Endothelial cell of umbilical vein (primary cell): ENCODE measurements around the gene ALG2. TPM values are rescaled to one million over a fixed set of nuclear protein-coding genes. Genes with fewer than 3 reads are reported as not detected.

Experiments
- BruUV-seq: library from RNA; stranded (reverse); fragments of 400-500 nt; replicated peaks from 2 replicates; lab custom pipeline; 2021; lab: Mats Ljungman, UMichigan
- CTCF ChIA-PET: fragments of 300-600, 350-600 bp; sonication (Branson Sonifier 250); formaldehyde crosslinking; loops from one replicate; lab custom pipeline; 2021; ENCODE audit warnings: antibody characterized with exemption, inconsistent platforms; lab: Charles Lee
- POLR2A ChIA-PET: fragments of 300-600, 350-600 bp; sonication (Branson Sonifier 250); formaldehyde crosslinking; loops from one replicate; lab custom pipeline; 2021; ENCODE audit warnings: antibody characterized with exemption, inconsistent platforms; lab: Charles Lee
- DNase-seq: peaks from one replicate; pipeline ENCODE4 v3.0.0-alpha.2; 2011; ENCODE audit warnings: low read depth, low spot score
- FAIRE-seq: peaks from 2 replicates; lab custom pipeline; 2011; peaks lifted over from hg19 to GRCh38; lab: Jason Lieb, UNC
- H2AFZ ChIP-seq: 2 replicates; pipeline ENCODE4 v1.6.0; 2012; ENCODE audit warnings: low read depth, low read length, control low read depth, inconsistent platforms
- H3K27ac ChIP-seq: 2 replicates; pipeline ENCODE4 v1.5.1; 2011; ENCODE audit warnings: low read depth, mild to moderate bottlenecking, control low read depth, low read length, moderate library complexity; ENCODE audit not compliant: insufficient read depth
- H3K27me3 ChIP-seq, 2 experiments: 2 replicates each; pipeline versions ENCODE4 v1.6.0 to v1.6.1; 2011; ENCODE audit warnings: low read length in 2 of 2, mixed read lengths in 1 of 2; ENCODE audit not compliant: control insufficient read depth in 2 of 2, insufficient read depth in 2 of 2
- H3K36me3 ChIP-seq, 2 experiments: 2 replicates in 1 of 2; 3 replicates in 1 of 2; pipeline ENCODE4 v1.5.1; 2011; ENCODE audit warnings: low read length in 2 of 2, mild to moderate bottlenecking in 1 of 2, moderate library complexity in 1 of 2; ENCODE audit not compliant: control insufficient read depth in 2 of 2, insufficient read depth in 2 of 2; ENCODE audit errors: extremely low read depth in 1 of 2
- H3K4me1 ChIP-seq: 3 replicates; pipeline ENCODE4 v1.5.1; 2011; ENCODE audit warnings: mild to moderate bottlenecking, low read length; ENCODE audit not compliant: control insufficient read depth, insufficient read depth; ENCODE audit errors: extremely low read depth
- H3K4me2 ChIP-seq: 2 replicates; pipeline ENCODE4 v1.6.1; 2011; ENCODE audit warnings: low read length, control low read depth, mixed read lengths; ENCODE audit not compliant: insufficient read depth
- H3K4me3 ChIP-seq, 3 experiments: fragments of 200-600 bp in 1 of 3; sonication (generic), shearing (Covaris generic) in 1 of 3; replicated peaks in 1 of 3; 2 replicates each; pipeline ENCODE4 v1.5.1; 2011 to 2016; ENCODE audit warnings: control low read depth in 3 of 3, low read length in 3 of 3, mild to moderate bottlenecking in 2 of 3, inconsistent platforms in 1 of 3, low read depth in 1 of 3, moderate library complexity in 1 of 3; ENCODE audit not compliant: insufficient read depth in 1 of 3
- H3K79me2 ChIP-seq: 2 replicates; pipeline ENCODE4 v1.6.0; 2012; ENCODE audit warnings: low read length, inconsistent platforms; ENCODE audit not compliant: control insufficient read depth, insufficient read depth
- H3K9ac ChIP-seq: replicated peaks from 2 replicates; pipeline ENCODE3; 2011; ENCODE audit warnings: low read length, control low read depth; ENCODE audit not compliant: insufficient read depth; ENCODE audit errors: extremely low read depth
- H3K9me1 ChIP-seq: replicated peaks from 3 replicates; pipeline ENCODE4 v1.6.0; 2011; ENCODE audit warnings: mild to moderate bottlenecking, low read length; ENCODE audit not compliant: control insufficient read depth, insufficient read depth; ENCODE audit errors: extremely low read depth
- H3K9me3 ChIP-seq: replicated peaks from 2 replicates; pipeline ENCODE4 v1.5.1; 2012; ENCODE audit warnings: low read length, inconsistent platforms; ENCODE audit not compliant: control insufficient read depth, insufficient read depth
- H4K20me1 ChIP-seq: replicated peaks from 2 replicates; pipeline ENCODE3; 2011; ENCODE audit warnings: mild to moderate bottlenecking, low read length; ENCODE audit not compliant: control insufficient read depth, insufficient read depth; ENCODE audit errors: extremely low read depth
- EZH2 ChIP-seq: IDR thresholded peaks from 2 replicates; pipeline ENCODE4 v1.6.1; 2012; ENCODE audit warnings: borderline replicate concordance, low read depth, mild to moderate bottlenecking, moderate library complexity, low read length, inconsistent platforms; ENCODE audit not compliant: severe bottlenecking
- GATA2 ChIP-seq: IDR thresholded peaks from 2 replicates; pipeline ENCODE4 v1.7.0; 2011; ENCODE audit warnings: low read depth, mild to moderate bottlenecking, moderate library complexity, mixed read lengths, low read length; ENCODE audit not compliant: insufficient read length, insufficient read depth
- JUN ChIP-seq: IDR thresholded peaks from 2 replicates; pipeline ENCODE4 v1.6.1; 2011; ENCODE audit warnings: borderline replicate concordance, low read depth; ENCODE audit not compliant: insufficient read length, insufficient read depth
- MYC ChIP-seq: IDR thresholded peaks from one replicate; pipeline ENCODE4 v1.6.1; 2011; ENCODE audit warnings: mild to moderate bottlenecking, low read depth, low read length
- POLR2A ChIP-seq: IDR thresholded peaks from 2 replicates; pipeline ENCODE4 v1.6.1; 2012; ENCODE audit warnings: low read depth, mild to moderate bottlenecking, control low read depth, low read length
- dilution Hi-C: fragments of 300-500 bp; cut with MboI; formaldehyde crosslinking; loops from one replicate; pipeline ENCODE4 v1.15.0; 2019; ENCODE audit warnings: low sequenced_read_pairs; ENCODE audit not compliant: extremely low pct_ligation_motif_present
- intact Hi-C: fragments of 100-400 bp; cut with micrococcal nuclease; formaldehyde crosslinking; loops from one replicate; pipeline ENCODE4 v1.10.0; 2022
- polyA plus RNA-seq, 4 experiments: library from polyadenylated mRNA; depleted of rRNA in 3 of 4; stranded (reverse) in 3 of 4; unstranded in 1 of 4; fragments of >200 nt; gene quantifications; 2 replicates each; pipeline versions ENCODE4 v1.2.1 to v1.2.3, GENCODE V29; 2011 to 2012; ENCODE audit warnings: missing spikeins in 1 of 4
- total RNA-seq: library from RNA; stranded (reverse); gene quantifications from 2 replicates; pipeline ENCODE4 v1.2.3, GENCODE V29; 2021
- TF ChIP-seq, protein P1 (sequence below): IDR thresholded peaks from 2 replicates; pipeline ENCODE4 v1.6.1; 2011; ENCODE audit not compliant: insufficient read depth, insufficient read length

ALG2 gene
- total and polyA plus RNA-seq, 2 donors (not counting 3 experiments of a cell fraction or from before 2014, with no cell fraction given): 32.4 to 40.7 TPM

DNA sequence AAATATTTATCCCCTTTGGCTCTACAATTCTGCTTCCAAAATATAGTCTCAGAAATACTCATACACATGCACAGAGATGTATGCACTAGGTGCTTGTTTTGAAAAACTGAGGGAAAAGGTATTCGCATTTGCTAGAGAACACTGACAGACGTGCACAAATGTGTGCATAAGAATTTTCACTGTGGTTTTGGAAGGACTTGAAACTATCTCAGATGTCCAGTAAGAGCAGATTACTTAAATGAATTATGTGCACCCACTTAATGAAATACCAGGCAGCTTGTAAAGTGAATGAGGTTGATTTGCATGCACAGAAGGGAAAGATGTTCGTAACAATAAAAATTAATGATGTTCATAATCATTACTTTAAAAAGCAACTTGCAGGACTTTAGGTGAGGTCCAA is 48.7 kb upstream of the ALG2 start:
- no peak overlapping the region for H2AFZ ChIP-seq
- H3K36me3 ChIP-seq: no peaks in the 10 kb centered on the region
- no peaks in the 10 kb centered on the region for H3K9me3 ChIP-seq
- CTCF ChIA-PET: interaction anchor here (1.2 kb wide), 1 partner anchor 11 kb away, joined by 3 read pairs; no protein-coding TSS in a partner anchor
- no peak overlapping the region for H3K4me3 ChIP-seq
- no peak overlapping the region for H3K4me2 ChIP-seq
- FAIRE-seq (no peak), DNase-seq (no peak)
- no peaks in the 10 kb centered on the region for H4K20me1 ChIP-seq
- no TSS peak for BruUV-seq
- TF ChIP-seq MYC (no peak), POLR2A (no peak)
- dilution Hi-C loops (no loop called here), intact Hi-C loops (no loop called here)
- no peaks in the 10 kb centered on the region for H3K79me2 ChIP-seq
- no peak overlapping the region for H3K27ac ChIP-seq
- peaks cover 20% of the 10 kb centered on the region for H3K4me1 ChIP-seq
- POLR2A ChIA-PET: no interaction called here
- no peaks in the 10 kb centered on the region for H3K27me3 ChIP-seq
- no peaks in the 10 kb centered on the region for H3K9me1 ChIP-seq
- no peak overlapping the region for H3K9ac ChIP-seq

DNA sequence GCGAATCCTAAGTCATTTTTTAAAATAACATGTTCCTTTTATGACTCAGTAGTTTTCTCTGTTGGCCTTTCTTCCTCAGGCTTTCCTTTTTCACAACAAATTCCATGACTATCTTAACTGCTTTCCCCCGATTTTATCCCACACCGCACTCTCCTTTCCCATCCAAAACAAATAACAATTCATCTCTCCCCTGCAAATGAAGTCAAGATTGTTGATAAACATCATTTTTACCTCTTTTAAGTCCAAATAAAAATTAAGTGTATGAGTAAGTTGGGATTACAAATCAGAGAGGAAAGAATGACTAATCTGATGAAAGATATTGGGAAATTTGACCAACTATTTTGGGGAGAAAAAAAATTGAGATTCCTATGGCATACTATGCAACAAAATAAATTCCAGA is 47.7 kb upstream of the ALG2 start:
- peak overlapping the region; percentile 27 for H3K4me2 ChIP-seq
- H2AFZ ChIP-seq: no peak overlapping the region
- no peaks in the 10 kb centered on the region for H3K9me3 ChIP-seq
- TF ChIP-seq, protein P1, sequence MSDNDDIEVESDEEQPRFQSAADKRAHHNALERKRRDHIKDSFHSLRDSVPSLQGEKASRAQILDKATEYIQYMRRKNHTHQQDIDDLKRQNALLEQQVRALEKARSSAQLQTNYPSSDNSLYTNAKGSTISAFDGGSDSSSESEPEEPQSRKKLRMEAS: no peak
- TF ChIP-seq JUN (peak; percentile 55), GATA2 (peak; percentile 92), EZH2 (no peak)
- intact Hi-C loops: loop anchor here (2.0 to 5.0 kb wide), 4 partner anchors 71 to 1053 kb away; partner anchors contain the start of gene STX17
- H3K9me1 ChIP-seq: no peaks in the 10 kb centered on the region
- BruUV-seq: no TSS peak
- no peaks in the 10 kb centered on the region for H3K79me2 ChIP-seq
- H3K27ac ChIP-seq: peak overlapping the region; percentile 57
- FAIRE-seq (peak; percentile 78), DNase-seq (peak; percentile 74)
- dilution Hi-C loops: no loop called here
- H3K36me3 ChIP-seq: no peaks in the 10 kb centered on the region
- no peak overlapping the region for H3K4me3 ChIP-seq
- CTCF ChIA-PET: interaction anchor here (1.1 to 1.2 kb wide), 2 partner anchors 12 to 742 kb away, joined by 4 to 5 read pairs; no protein-coding TSS in a partner anchor
- H3K9ac ChIP-seq: no peak overlapping the region
- H3K4me1 ChIP-seq: peaks cover 20% of the 10 kb centered on the region
- H4K20me1 ChIP-seq: no peaks in the 10 kb centered on the region
- no peaks in the 10 kb centered on the region for H3K27me3 ChIP-seq
- POLR2A ChIA-PET: no interaction called here
